Endothelial cell of umbilical vein (primary cell): ENCODE measurements around the gene BIK. TPM values are rescaled to one million over a fixed set of nuclear protein-coding genes. Genes with fewer than 3 reads are reported as not detected.

Source experiments
- BruUV-seq: library from RNA; stranded (reverse); fragments of 400-500 nt; replicated peaks from 2 replicates; lab custom pipeline; 2021; lab: Mats Ljungman, UMichigan
- CTCF ChIA-PET: fragments of 300-600, 350-600 bp; sonication (Branson Sonifier 250); formaldehyde crosslinking; loops from one replicate; lab custom pipeline; 2021; ENCODE audit warnings: antibody characterized with exemption, inconsistent platforms; lab: Charles Lee
- POLR2A ChIA-PET: fragments of 300-600, 350-600 bp; sonication (Branson Sonifier 250); formaldehyde crosslinking; loops from one replicate; lab custom pipeline; 2021; ENCODE audit warnings: antibody characterized with exemption, inconsistent platforms; lab: Charles Lee
- DNase-seq: peaks from one replicate; pipeline ENCODE4 v3.0.0-alpha.2; 2011; ENCODE audit warnings: low read depth, low spot score
- FAIRE-seq: peaks from 2 replicates; lab custom pipeline; 2011; peaks lifted over from hg19 to GRCh38; lab: Jason Lieb, UNC
- H2AFZ ChIP-seq: 2 replicates; pipeline ENCODE4 v1.6.0; 2012; ENCODE audit warnings: low read depth, low read length, control low read depth, inconsistent platforms
- H3K27ac ChIP-seq: 2 replicates; pipeline ENCODE4 v1.5.1; 2011; ENCODE audit warnings: low read depth, mild to moderate bottlenecking, control low read depth, low read length, moderate library complexity; ENCODE audit not compliant: insufficient read depth
- H3K27me3 ChIP-seq, 2 experiments: 2 replicates each; pipeline versions ENCODE4 v1.6.0 to v1.6.1; 2011; ENCODE audit warnings: low read length in 2 of 2, mixed read lengths in 1 of 2; ENCODE audit not compliant: control insufficient read depth in 2 of 2, insufficient read depth in 2 of 2
- H3K36me3 ChIP-seq, 2 experiments: 2 replicates in 1 of 2; 3 replicates in 1 of 2; pipeline ENCODE4 v1.5.1; 2011; ENCODE audit warnings: low read length in 2 of 2, mild to moderate bottlenecking in 1 of 2, moderate library complexity in 1 of 2; ENCODE audit not compliant: control insufficient read depth in 2 of 2, insufficient read depth in 2 of 2; ENCODE audit errors: extremely low read depth in 1 of 2
- H3K4me1 ChIP-seq: 3 replicates; pipeline ENCODE4 v1.5.1; 2011; ENCODE audit warnings: mild to moderate bottlenecking, low read length; ENCODE audit not compliant: control insufficient read depth, insufficient read depth; ENCODE audit errors: extremely low read depth
- H3K4me2 ChIP-seq: 2 replicates; pipeline ENCODE4 v1.6.1; 2011; ENCODE audit warnings: low read length, control low read depth, mixed read lengths; ENCODE audit not compliant: insufficient read depth
- H3K4me3 ChIP-seq, 3 experiments: fragments of 200-600 bp in 1 of 3; sonication (generic), shearing (Covaris generic) in 1 of 3; replicated peaks in 1 of 3; 2 replicates each; pipeline ENCODE4 v1.5.1; 2011 to 2016; ENCODE audit warnings: control low read depth in 3 of 3, low read length in 3 of 3, mild to moderate bottlenecking in 2 of 3, inconsistent platforms in 1 of 3, low read depth in 1 of 3, moderate library complexity in 1 of 3; ENCODE audit not compliant: insufficient read depth in 1 of 3
- H3K79me2 ChIP-seq: 2 replicates; pipeline ENCODE4 v1.6.0; 2012; ENCODE audit warnings: low read length, inconsistent platforms; ENCODE audit not compliant: control insufficient read depth, insufficient read depth
- H3K9ac ChIP-seq: replicated peaks from 2 replicates; pipeline ENCODE3; 2011; ENCODE audit warnings: low read length, control low read depth; ENCODE audit not compliant: insufficient read depth; ENCODE audit errors: extremely low read depth
- H3K9me1 ChIP-seq: replicated peaks from 3 replicates; pipeline ENCODE4 v1.6.0; 2011; ENCODE audit warnings: mild to moderate bottlenecking, low read length; ENCODE audit not compliant: control insufficient read depth, insufficient read depth; ENCODE audit errors: extremely low read depth
- H3K9me3 ChIP-seq: replicated peaks from 2 replicates; pipeline ENCODE4 v1.5.1; 2012; ENCODE audit warnings: low read length, inconsistent platforms; ENCODE audit not compliant: control insufficient read depth, insufficient read depth
- H4K20me1 ChIP-seq: replicated peaks from 2 replicates; pipeline ENCODE3; 2011; ENCODE audit warnings: mild to moderate bottlenecking, low read length; ENCODE audit not compliant: control insufficient read depth, insufficient read depth; ENCODE audit errors: extremely low read depth
- EZH2 ChIP-seq: IDR thresholded peaks from 2 replicates; pipeline ENCODE4 v1.6.1; 2012; ENCODE audit warnings: borderline replicate concordance, low read depth, mild to moderate bottlenecking, moderate library complexity, low read length, inconsistent platforms; ENCODE audit not compliant: severe bottlenecking
- FOS ChIP-seq: IDR thresholded peaks from 2 replicates; pipeline ENCODE4 v1.6.1; 2011; ENCODE audit warnings: mild to moderate bottlenecking, low read length, moderate library complexity, borderline replicate concordance; ENCODE audit not compliant: insufficient read depth
- GATA2 ChIP-seq: IDR thresholded peaks from 2 replicates; pipeline ENCODE4 v1.7.0; 2011; ENCODE audit warnings: low read depth, mild to moderate bottlenecking, moderate library complexity, mixed read lengths, low read length; ENCODE audit not compliant: insufficient read length, insufficient read depth
- JUN ChIP-seq: IDR thresholded peaks from 2 replicates; pipeline ENCODE4 v1.6.1; 2011; ENCODE audit warnings: borderline replicate concordance, low read depth; ENCODE audit not compliant: insufficient read length, insufficient read depth
- MAX ChIP-seq: IDR thresholded peaks from 2 replicates; pipeline ENCODE4 v1.6.1; 2011; ENCODE audit not compliant: insufficient read depth, insufficient read length
- MYC ChIP-seq: IDR thresholded peaks from one replicate; pipeline ENCODE4 v1.6.1; 2011; ENCODE audit warnings: mild to moderate bottlenecking, low read depth, low read length
- POLR2AphosphoS5 ChIP-seq: IDR thresholded peaks from 2 replicates; pipeline ENCODE4 v1.6.1; 2012; ENCODE audit warnings: low read depth, mild to moderate bottlenecking, control low read depth, low read length, moderate library complexity; ENCODE audit not compliant: insufficient read depth
- dilution Hi-C: fragments of 300-500 bp; cut with MboI; formaldehyde crosslinking; loops from one replicate; pipeline ENCODE4 v1.15.0; 2019; ENCODE audit warnings: low sequenced_read_pairs; ENCODE audit not compliant: extremely low pct_ligation_motif_present
- intact Hi-C: fragments of 100-400 bp; cut with micrococcal nuclease; formaldehyde crosslinking; loops from one replicate; pipeline ENCODE4 v1.10.0; 2022
- polyA plus RNA-seq, 4 experiments: library from polyadenylated mRNA; depleted of rRNA in 3 of 4; stranded (reverse) in 3 of 4; unstranded in 1 of 4; fragments of >200 nt; gene quantifications; 2 replicates each; pipeline versions ENCODE4 v1.2.1 to v1.2.3, GENCODE V29; 2011 to 2012; ENCODE audit warnings: missing spikeins in 1 of 4
- total RNA-seq: library from RNA; stranded (reverse); gene quantifications from 2 replicates; pipeline ENCODE4 v1.2.3, GENCODE V29; 2021

The BIK gene
- total and polyA plus RNA-seq, 2 donors (not counting 3 experiments of a cell fraction or from before 2014, with no cell fraction given): 0.49 to 0.95 TPM

- no peak overlapping the region for H3K9ac ChIP-seq
- dilution Hi-C loops: no loop called here
- no peak for DNase-seq
These were observed 64.5 kb downstream of the BIK start for GRCh38 chr22:43174941-43175531.

GRCh38 chr22:43176090-43176489, 65.5 kb downstream of the BIK start:
- Histone ChIP-seq H3K27me3 (no peaks in the 10 kb centered on the region), H3K9me1 (no peaks in the 10 kb centered on the region), H3K4me1 (no peaks in the 10 kb centered on the region), H3K9me3 (no peaks in the 10 kb centered on the region), H3K9ac (no peak overlapping the region), H3K36me3 (peaks cover 15 to 21% of the 10 kb centered on the region in 2 experiments), H3K4me3 (no peak overlapping the region), H2AFZ (no peak overlapping the region), H4K20me1 (no peaks in the 10 kb centered on the region), H3K4me2 (no peak overlapping the region), H3K79me2 (no peaks in the 10 kb centered on the region), H3K27ac (no peak overlapping the region)
- BruUV-seq: no TSS peak
- dilution Hi-C loops (no loop called here), intact Hi-C loops (no loop called here)
- no peak for DNase-seq
- FAIRE-seq: no peak
- ChIA-PET CTCF (no interaction called here), POLR2A (no interaction called here)
- TF ChIP-seq MYC: no peak

More at GRCh38 chr22:43174941-43175531, 64.5 kb downstream of the BIK start:
- Histone ChIP-seq H4K20me1 (no peaks in the 10 kb centered on the region), H3K4me3 (no peak overlapping the region), H3K36me3 (peaks cover 15 to 24% of the 10 kb centered on the region in 2 experiments), H3K9me3 (no peaks in the 10 kb centered on the region), H3K27ac (no peak overlapping the region), H3K27me3 (no peaks in the 10 kb centered on the region), H3K4me2 (no peak overlapping the region), H3K9me1 (no peaks in the 10 kb centered on the region), H3K4me1 (peaks cover 2% of the 10 kb centered on the region), H2AFZ (no peak overlapping the region), H3K79me2 (no peaks in the 10 kb centered on the region)
- no peak for TF ChIP-seq GATA2
- TF ChIP-seq JUN: no peak
- no peak for TF ChIP-seq FOS
- no peak for TF ChIP-seq EZH2
- no peak for TF ChIP-seq POLR2AphosphoS5
- no peak for TF ChIP-seq MAX
- no peak for TF ChIP-seq MYC
- POLR2A ChIA-PET: no interaction called here
- FAIRE-seq: no peak
- BruUV-seq: no TSS peak
- CTCF ChIA-PET: no interaction called here
- intact Hi-C loops: no loop called here
